Smooth muscle cell (in vitro differentiated cells): ENCODE results near the gene MS4A6A. TPM values are rescaled to one million over a fixed set of nuclear protein-coding genes. Genes with fewer than 3 reads are reported as not detected.

Experiments
- DNase-seq: peaks from one replicate; lab custom pipeline; 2025; ENCODE audit not compliant: unreplicated experiment; lab: John Stamatoyannopoulos, UW
- H2AFZ ChIP-seq: fragments of 200-600 bp; sonication (generic); 2 replicates; pipeline ENCODE4 v1.6.0; 2016; ENCODE audit warnings: antibody characterized with exemption, low read depth, mild to moderate bottlenecking
- H3F3A ChIP-seq: fragments of 200-600 bp; sonication (generic); 2 replicates; pipeline ENCODE4 v1.6.0; 2017; ENCODE audit warnings: antibody characterized with exemption, low read depth
- H3K27ac ChIP-seq: fragments of 200-600 bp; sonication (generic); 2 replicates; pipeline ENCODE4 v1.5.1; 2016; ENCODE audit warnings: low read depth, mild to moderate bottlenecking
- H3K27me3 ChIP-seq: fragments of 200-600 bp; sonication (generic); 2 replicates; pipeline ENCODE4 v1.6.1; 2016; ENCODE audit warnings: low read depth, mild to moderate bottlenecking
- H3K36me3 ChIP-seq: fragments of 200-600 bp; sonication (generic); 2 replicates; pipeline ENCODE4 v1.5.1; 2016; ENCODE audit warnings: low read depth
- H3K4me1 ChIP-seq: fragments of 200-600 bp; sonication (generic); 2 replicates; pipeline ENCODE4 v1.5.1; 2016; ENCODE audit warnings: low read depth
- H3K4me2 ChIP-seq: fragments of 200-600 bp; sonication (generic); 2 replicates; pipeline ENCODE4 v1.6.0; 2016; ENCODE audit warnings: mild to moderate bottlenecking
- H3K4me3 ChIP-seq: fragments of 200-600 bp; sonication (generic); 2 replicates; pipeline ENCODE4 v1.5.1; 2016; ENCODE audit warnings: mild to moderate bottlenecking
- H3K79me2 ChIP-seq: fragments of 200-600 bp; sonication (generic); 2 replicates; pipeline ENCODE4 v1.6.0; 2016; ENCODE audit warnings: low read depth, mild to moderate bottlenecking
- H3K9ac ChIP-seq: fragments of 200-600 bp; sonication (generic); 2 replicates; pipeline ENCODE4 v1.6.0; 2016; ENCODE audit warnings: low read depth
- H3K9me3 ChIP-seq: fragments of 200-600 bp; sonication (generic); replicated peaks from 2 replicates; pipeline ENCODE4 v1.5.1; 2016; ENCODE audit warnings: low read depth
- H4K20me1 ChIP-seq: fragments of 200-600 bp; sonication (generic); 2 replicates; pipeline ENCODE4 v1.6.0; 2016; ENCODE audit warnings: low read depth
- CTCF ChIP-seq: fragments of 200-600 bp; sonication (generic); IDR thresholded peaks from 2 replicates; pipeline ENCODE4 v1.5.1; 2017; ENCODE audit warnings: borderline replicate concordance, mild to moderate bottlenecking, antibody characterized with exemption; ENCODE audit not compliant: insufficient read depth, poor library complexity, severe bottlenecking
- WGBS: methylation state at CpG from one replicate; pipeline ENCODE4 v1.1.7; 2016; ENCODE audit warnings: low lambda C conversion rate; 5-methylcytosine and 5-hydroxymethylcytosine counted together
- polyA plus RNA-seq: library from polyadenylated mRNA; unstranded; fragments of >200 nt; fragmentation: Nextera tagmentation; extraction: Ambion mirVana; gene quantifications from 2 replicates; pipeline ENCODE4 v1.2.1, GENCODE V29; 2016
- total RNA-seq: library from RNA; depleted of rRNA; stranded (reverse); fragments of >200 nt; gene quantifications from 2 replicates; pipeline ENCODE4 v1.2.3, GENCODE V29; 2014

MS4A6A gene
- total and polyA plus RNA-seq, 2 experiments from 2014 or later = not detected

GRCh38 chr11:60209977-60210376 is 27.1 kb upstream of the MS4A6A start:
- peaks cover 4% of the 10 kb centered on the region for H3K4me1 ChIP-seq
- TF ChIP-seq CTCF = no peak
- no peaks in the 10 kb centered on the region for H3F3A ChIP-seq
- no peak overlapping the region for H3K4me3 ChIP-seq
- H2AFZ ChIP-seq = no peak overlapping the region
- no peak overlapping the region for H3K9ac ChIP-seq
- H3K79me2 ChIP-seq = no peaks in the 10 kb centered on the region
- H3K36me3 ChIP-seq = no peaks in the 10 kb centered on the region
- no peaks in the 10 kb centered on the region for H4K20me1 ChIP-seq
- no peaks in the 10 kb centered on the region for H3K27me3 ChIP-seq
- 89% methylated on average over 3 of the region's 3 CpGs for WGBS
- DNase-seq = no peak
- no peak overlapping the region for H3K27ac ChIP-seq
- no peaks in the 10 kb centered on the region for H3K9me3 ChIP-seq
- H3K4me2 ChIP-seq = no peak overlapping the region

GRCh38 chr11:60208951-60209350 is 26.1 kb upstream of the MS4A6A start:
- Histone ChIP-seq H3K4me2 (no peak overlapping the region), H3K9me3 (no peaks in the 10 kb centered on the region), H4K20me1 (no peaks in the 10 kb centered on the region), H3K9ac (no peak overlapping the region), H3F3A (no peaks in the 10 kb centered on the region), H2AFZ (no peak overlapping the region), H3K4me3 (no peak overlapping the region), H3K4me1 (peaks cover 4% of the 10 kb centered on the region), H3K79me2 (no peaks in the 10 kb centered on the region), H3K27me3 (no peaks in the 10 kb centered on the region), H3K27ac (no peak overlapping the region), H3K36me3 (no peaks in the 10 kb centered on the region)
- WGBS = 42% methylated on average over 1 of the region's 1 CpG
- no peak for TF ChIP-seq CTCF
- no peak for DNase-seq

- Histone ChIP-seq H4K20me1 (no peaks in the 10 kb centered on the region), H3K4me3 (no peak overlapping the region), H3K27ac (no peak overlapping the region), H3K9ac (no peak overlapping the region), H2AFZ (no peak overlapping the region), H3K9me3 (no peaks in the 10 kb centered on the region), H3F3A (no peaks in the 10 kb centered on the region), H3K27me3 (no peaks in the 10 kb centered on the region), H3K4me1 (peaks cover 4% of the 10 kb centered on the region), H3K4me2 (no peak overlapping the region), H3K79me2 (no peaks in the 10 kb centered on the region), H3K36me3 (no peaks in the 10 kb centered on the region)
- TF ChIP-seq CTCF = no peak
- WGBS = 78% methylated on average over 4 of the region's 4 CpGs
- no peak for DNase-seq
These were observed 25.4 kb upstream of the MS4A6A start for GRCh38 chr11:60208146-60208895.

- Histone ChIP-seq H3K4me2 (no peak overlapping the region), H3K79me2 (no peaks in the 10 kb centered on the region), H3K36me3 (no peaks in the 10 kb centered on the region), H3K4me3 (no peak overlapping the region), H4K20me1 (no peaks in the 10 kb centered on the region), H3K9ac (no peak overlapping the region), H3K27ac (no peak overlapping the region), H3K27me3 (no peaks in the 10 kb centered on the region), H3F3A (no peaks in the 10 kb centered on the region), H3K4me1 (peaks cover 4% of the 10 kb centered on the region), H3K9me3 (no peaks in the 10 kb centered on the region), H2AFZ (no peak overlapping the region)
- TF ChIP-seq CTCF = no peak
- DNase-seq = no peak
- WGBS = 90% methylated on average over 1 of the region's 1 CpG
These were observed 23.7 kb upstream of the MS4A6A start for GRCh38 chr11:60206616-60207015.
